HG03469 (cell line): Measurements from ENCODE around the gene OPCML.

ENCODE experiments used
- ATAC-seq: cut with Tn5 transposase; IDR thresholded peaks from one replicate; pipeline ENCODE4 v1.9.1; 2021; ENCODE audit warnings: mild to moderate bottlenecking, moderate library complexity, moderate number of reproducible peaks; ENCODE audit not compliant: unreplicated experiment

OPCML gene

GRCh38 chr11:133240908-133241655, 291.2 kb downstream of the OPCML start:
- ATAC-seq: no peak

- ATAC-seq: no peak
Observed at GRCh38 chr11:133239575-133239974, 292.7 kb downstream of the OPCML start.

- ATAC-seq: no peak
Observed at GRCh38 chr11:133238495-133238894, 293.8 kb downstream of the OPCML start.

GRCh38 chr11:133238027-133238426, 294.3 kb downstream of the OPCML start:
- ATAC-seq: no peak

- ATAC-seq: no peak
Observed at GRCh38 chr11:133235381-133235780, 296.9 kb downstream of the OPCML start.

- no peak for ATAC-seq
Observed at GRCh38 chr11:133234883-133235282, 297.4 kb downstream of the OPCML start.

- no peak for ATAC-seq
Observed at GRCh38 chr11:133232665-133233064, 299.6 kb downstream of the OPCML start.

- ATAC-seq: no peak
Observed at GRCh38 chr11:133230431-133230830, 301.9 kb downstream of the OPCML start.

GRCh38 chr11:133228471-133229329, 303.6 kb downstream of the OPCML start:
- no peak for ATAC-seq

- ATAC-seq: no peak
Observed at GRCh38 chr11:133227632-133228111, 304.6 kb downstream of the OPCML start.

- ATAC-seq: no peak
Observed at GRCh38 chr11:133224271-133224670, 308.0 kb downstream of the OPCML start.

GRCh38 chr11:133222425-133223330, 309.6 kb downstream of the OPCML start:
- ATAC-seq: no peak

- no peak for ATAC-seq
Observed at GRCh38 chr11:133219543-133219942, 312.8 kb downstream of the OPCML start.

GRCh38 chr11:133216813-133217212, 315.5 kb downstream of the OPCML start:
- ATAC-seq: no peak

- no peak for ATAC-seq
Observed at GRCh38 chr11:133215596-133216230, 316.6 kb downstream of the OPCML start.

- ATAC-seq: no peak
Observed at GRCh38 chr11:133214646-133215045, 317.7 kb downstream of the OPCML start.

- ATAC-seq: no peak
Observed at GRCh38 chr11:133212201-133212600, 320.1 kb downstream of the OPCML start.

- no peak for ATAC-seq
Observed at GRCh38 chr11:133207995-133208394, 324.3 kb downstream of the OPCML start.

GRCh38 chr11:133206313-133207005, 325.8 kb downstream of the OPCML start:
- no peak for ATAC-seq

- no peak for ATAC-seq
Observed at GRCh38 chr11:133204158-133204557, 328.1 kb downstream of the OPCML start.
